ENCODE results near the gene TEX54. TPM values are rescaled to one million over a fixed set of nuclear protein-coding genes. Genes with fewer than 3 reads are reported as not detected.

TEX54 gene
- total and polyA plus RNA-seq, 2 of the 4 experiments (the other 2 are of a cell fraction): not detected

DNA sequence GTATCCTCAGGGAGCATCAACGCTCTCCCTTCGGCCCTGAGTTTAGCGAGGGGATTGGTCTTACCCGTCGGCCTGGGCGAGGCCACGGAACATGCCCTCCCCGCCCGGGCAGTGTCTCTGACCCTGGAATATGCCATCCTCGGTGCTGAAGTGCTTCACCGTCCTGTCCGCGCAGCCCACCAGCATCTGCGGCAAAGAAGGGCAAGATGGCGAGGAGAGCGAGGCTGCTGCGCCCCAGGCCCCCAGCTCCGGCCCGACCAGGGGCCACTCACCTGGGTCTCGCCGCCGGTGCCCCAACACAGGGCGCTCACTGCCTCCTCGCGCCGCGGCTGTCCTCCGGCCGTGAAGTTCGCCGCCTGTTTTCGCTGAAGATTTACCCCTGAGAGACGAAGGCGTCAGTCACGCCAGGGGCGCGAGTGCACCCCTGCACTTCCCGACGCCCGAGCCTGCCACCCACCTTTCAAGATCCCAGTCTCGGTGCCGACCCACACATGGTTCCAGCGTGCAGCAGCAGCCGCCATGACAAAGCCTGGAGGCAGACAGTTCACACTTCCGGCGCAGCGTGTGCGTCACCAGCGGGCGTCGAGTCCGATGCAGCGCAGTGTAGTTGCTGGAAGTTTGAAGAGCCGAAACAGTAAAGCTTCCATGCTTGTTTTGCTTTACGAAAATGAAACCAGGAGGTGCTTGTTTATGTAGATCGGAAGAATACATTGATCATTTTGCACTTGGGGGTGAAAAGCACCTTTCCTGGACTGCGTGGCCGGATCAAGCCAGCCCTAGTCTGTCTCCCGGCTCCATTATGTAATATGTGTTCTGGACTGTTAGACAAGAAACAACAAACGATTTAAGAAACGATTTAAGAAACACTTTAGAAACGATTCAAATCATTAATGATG lies 6.7 kb upstream of the TEX54 start, which contains the start of gene WDR74:
Gene WDR74 (minus strand): TSS at position 541 of the 896 bp plus-strand sequence. CDS start 20 bp downstream, at position 521.
- intact Hi-C loops (cut with micrococcal nuclease): no loop called here
- BruUV-seq (replicated peaks): no TSS peak

More for the DNA sequence above, 6.7 kb upstream of the TEX54 start, which contains the start of gene WDR74:
- H2AK5ac ChIP-seq (ENCODE audit: low read depth, low read length): peak within 1 kb of the TSS; percentile 83
- H2AK9ac ChIP-seq (replicated peaks; ENCODE audit: low read depth, low read length, poor library complexity): peak within 1 kb of the TSS; percentile 98
- H3K4ac ChIP-seq (ENCODE audit: low read depth, low read length): peak within 1 kb of the TSS; percentile 97
- no peaks in the 10 kb centered on the region for H3K9me3 ChIP-seq (ENCODE audit: control insufficient read depth, insufficient read depth, low read length)
- peaks cover 17 to 40% of the 10 kb centered on the region in 2 experiments; a peak in 3 of 4 replicates for H3K79me1 ChIP-seq (ENCODE audit: low read depth in 1 of 2, low read length in 2 of 2)
- H3K4me2 ChIP-seq (ENCODE audit: low read depth, low read length): peak within 1 kb of the TSS; percentile 98
- H3K36me3 ChIP-seq (ENCODE audit: control insufficient read depth, insufficient read depth, low read length): peaks cover 15% of the 10 kb centered on the region
- H3K9me1 ChIP-seq (ENCODE audit: insufficient read depth, low read length): no peaks in the 10 kb centered on the region
- dilution Hi-C loops (cut with HindIII; ENCODE audit: low sequenced_read_pairs, unreplicated experiment): no loop called here
- H2BK20ac ChIP-seq (ENCODE audit: low read depth, low read length): no peak within 1 kb of the TSS
- DNase-seq (peak; percentile 92), ATAC-seq (ENCODE audit: low read depth) (peak; percentile 43)
- H3K27me3 ChIP-seq (ENCODE audit: control insufficient read depth, insufficient read depth, low read length): no peaks in the 10 kb centered on the region
- H3K9ac ChIP-seq (ENCODE audit: low read depth, low read length): peak within 1 kb of the TSS; percentile 79
- ChIA-PET POLR2A (ENCODE audit: unreplicated experiment) (interaction anchor here (0.6 to 2.1 kb wide), 3 partner anchors 22 to 125 kb away, joined by 3 to 8 read pairs (median 6); partner anchors contain the start of gene ZBTB3), CTCF (interaction anchor here (0.6 kb wide), 1 partner anchor 345 kb away, joined by 7 read pairs; no protein-coding TSS in a partner anchor)
- peak within 1 kb of the TSS; percentile 90 for H2BK5ac ChIP-seq (ENCODE audit: low read depth, low read length, poor library complexity, severe bottlenecking)
- peak within 1 kb of the TSS; percentile 74; the same call in 1 of the 2 replicates for H3K18ac ChIP-seq (ENCODE audit: low read depth, low read length)
- TF ChIP-seq MXI1 (IDR thresholded peaks at IDR 0.05; ENCODE audit: borderline replicate concordance, low read depth, low read length) (peak; percentile 100), FOS (IDR thresholded peaks at IDR 0.05; ENCODE audit: low read depth, low read length) (0 out of 2 replicates have a peak, but pooled peaks have one; percentile 2), MAZ (IDR thresholded peaks at IDR 0.05; ENCODE audit: borderline replicate concordance, low read depth, low read length) (peak; percentile 66; the same call in 1 of the 2 replicates), NFE2L2 (IDR thresholded peaks at IDR 0.05; ENCODE audit: low read depth, low read length) (no peak; the same call in 1 of the 2 replicates), POLR2A (IDR thresholded peaks at IDR 0.05; ENCODE audit: low read depth, low read length) (peak; percentile 87), ELK1 (IDR thresholded peaks at IDR 0.05; ENCODE audit: borderline replicate concordance, low read depth, low read length) (peak; percentile 50; the same call in 1 of the 2 replicates)
- H4K5ac ChIP-seq (ENCODE audit: low read depth, low read length): peak within 1 kb of the TSS; percentile 81
- peak within 1 kb of the TSS; percentile 99 for H3K23ac ChIP-seq (ENCODE audit: low read depth, low read length)
- peak within 1 kb of the TSS; percentile 3 to 97; a peak in 2 of 4 replicates for H4K8ac ChIP-seq (ENCODE audit: low read depth in 2 of 2, low read length in 2 of 2)
- peak within 1 kb of the TSS; percentile 68 for H4K91ac ChIP-seq (ENCODE audit: insufficient read depth, low read depth, low read length)
- H3K14ac ChIP-seq (replicated peaks; ENCODE audit: low read depth, low read length): peak within 1 kb of the TSS; percentile 99
- peak within 1 kb of the TSS; percentile 71 for H3K4me3 ChIP-seq (ENCODE audit: insufficient read depth, low read depth, low read length)
- peak within 1 kb of the TSS; percentile 96 for H2AFZ ChIP-seq (replicated peaks; ENCODE audit: low read length, poor library complexity)
- peak within 1 kb of the TSS; percentile 55; the same call in 1 of the 2 replicates for H2BK120ac ChIP-seq (ENCODE audit: low read depth, low read length)
- peak within 1 kb of the TSS; percentile 83 for H3K27ac ChIP-seq (ENCODE audit: insufficient read depth, low read length)
- H3K4me1 ChIP-seq (ENCODE audit: control insufficient read depth, insufficient read depth, low read length): peaks cover 8% of the 10 kb centered on the region
- no peaks in the 10 kb centered on the region; the same call in none of the 2 replicates for H4K20me1 ChIP-seq (ENCODE audit: insufficient read depth, low read length)
- peak within 1 kb of the TSS; percentile 59 for H3K56ac ChIP-seq (ENCODE audit: extremely low read depth, insufficient read depth, low read length)
- no peak within 1 kb of the TSS for H2BK15ac ChIP-seq (ENCODE audit: low read depth, low read length)
- WGBS, 2 experiments (ENCODE audit: extremely low coverage in 2 of 2, insufficient read length in 1 of 2): 0% methylated on average over 37 of the region's 62 CpGs; no CpG with 5 or more reads in 1 of the 2 experiments
- in situ Hi-C loops (cut with MboI; ENCODE audit: low sequenced_read_pairs): no loop called here
